Muscle of leg (tissue), 16 donors: Measurements from ENCODE around the gene KIF1B. TPM values are rescaled to one million over a fixed set of nuclear protein-coding genes. Genes with fewer than 3 reads are reported as not detected.
A peak's percentile ranks its signal among the peaks of the same experiment; 100 is the strongest.

ENCODE experiments used
- DNase-seq: peaks from one replicate; pipeline ENCODE4 v3.0.0; 2013
- H3K27ac ChIP-seq: one replicate; pipeline ENCODE4 v1.5.1; 2013; ENCODE audit warnings: mild to moderate bottlenecking, low read length, control low read depth
- H3K27me3 ChIP-seq: one replicate; pipeline ENCODE4 v1.6.1; 2013; ENCODE audit warnings: low read length; ENCODE audit not compliant: control insufficient read depth, insufficient read depth
- H3K36me3 ChIP-seq: one replicate; pipeline ENCODE4 v1.6.1; 2013; ENCODE audit warnings: low read length; ENCODE audit not compliant: control insufficient read depth, insufficient read depth
- H3K4me1 ChIP-seq: one replicate; pipeline ENCODE4 v1.6.1; 2013; ENCODE audit warnings: low read length; ENCODE audit not compliant: control insufficient read depth, insufficient read depth
- H3K4me3 ChIP-seq: one replicate; pipeline ENCODE4 v1.5.1; 2013; ENCODE audit warnings: low read length, control low read depth
- H3K9me3 ChIP-seq: replicated peaks from 2 replicates; pipeline ENCODE4 v1.6.1; 2013; ENCODE audit warnings: low read depth, low read length; ENCODE audit not compliant: control insufficient read depth
- WGBS: methylation state at CpG from one replicate; pipeline ENCODE4 v1.1.5; 2013; ENCODE audit warnings: missing lambda C conversion rate; ENCODE audit not compliant: insufficient coverage; 5-methylcytosine and 5-hydroxymethylcytosine counted together
- long read RNA-seq, 11 donors: transcript quantifications; one replicate each; lab custom pipeline, GENCODE V29; 2026
- polyA plus RNA-seq, 8 donors: library from polyadenylated mRNA; unstranded; fragments of 120-200 nt; gene quantifications; one replicate each; pipeline versions ENCODE4 v1.2.1 to v1.2.3, GENCODE V29; 2013; ENCODE audit warnings: inconsistent platforms in 1 of 8, low replicate concordance in 1 of 8; ENCODE audit not compliant: insufficient read length in 8 of 8, insufficient read depth in 1 of 8
- total RNA-seq: library from RNA; stranded (reverse); fragments of 120-200 nt; gene quantifications from one replicate; pipeline ENCODE4 v1.2.4, GENCODE V29; 2013

KIF1B gene, protein sequence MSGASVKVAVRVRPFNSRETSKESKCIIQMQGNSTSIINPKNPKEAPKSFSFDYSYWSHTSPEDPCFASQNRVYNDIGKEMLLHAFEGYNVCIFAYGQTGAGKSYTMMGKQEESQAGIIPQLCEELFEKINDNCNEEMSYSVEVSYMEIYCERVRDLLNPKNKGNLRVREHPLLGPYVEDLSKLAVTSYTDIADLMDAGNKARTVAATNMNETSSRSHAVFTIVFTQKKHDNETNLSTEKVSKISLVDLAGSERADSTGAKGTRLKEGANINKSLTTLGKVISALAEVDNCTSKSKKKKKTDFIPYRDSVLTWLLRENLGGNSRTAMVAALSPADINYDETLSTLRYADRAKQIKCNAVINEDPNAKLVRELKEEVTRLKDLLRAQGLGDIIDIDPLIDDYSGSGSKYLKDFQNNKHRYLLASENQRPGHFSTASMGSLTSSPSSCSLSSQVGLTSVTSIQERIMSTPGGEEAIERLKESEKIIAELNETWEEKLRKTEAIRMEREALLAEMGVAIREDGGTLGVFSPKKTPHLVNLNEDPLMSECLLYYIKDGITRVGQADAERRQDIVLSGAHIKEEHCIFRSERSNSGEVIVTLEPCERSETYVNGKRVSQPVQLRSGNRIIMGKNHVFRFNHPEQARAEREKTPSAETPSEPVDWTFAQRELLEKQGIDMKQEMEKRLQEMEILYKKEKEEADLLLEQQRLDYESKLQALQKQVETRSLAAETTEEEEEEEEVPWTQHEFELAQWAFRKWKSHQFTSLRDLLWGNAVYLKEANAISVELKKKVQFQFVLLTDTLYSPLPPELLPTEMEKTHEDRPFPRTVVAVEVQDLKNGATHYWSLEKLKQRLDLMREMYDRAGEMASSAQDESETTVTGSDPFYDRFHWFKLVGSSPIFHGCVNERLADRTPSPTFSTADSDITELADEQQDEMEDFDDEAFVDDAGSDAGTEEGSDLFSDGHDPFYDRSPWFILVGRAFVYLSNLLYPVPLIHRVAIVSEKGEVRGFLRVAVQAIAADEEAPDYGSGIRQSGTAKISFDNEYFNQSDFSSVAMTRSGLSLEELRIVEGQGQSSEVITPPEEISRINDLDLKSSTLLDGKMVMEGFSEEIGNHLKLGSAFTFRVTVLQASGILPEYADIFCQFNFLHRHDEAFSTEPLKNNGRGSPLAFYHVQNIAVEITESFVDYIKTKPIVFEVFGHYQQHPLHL (N-terminal part only)
- total RNA-seq (119 TPM), polyA plus RNA-seq (100 to 1,000 TPM in 7 of 8 donors, 10 to 100 TPM in 1; 86.3 to 189 (median 141) TPM)
- long read RNA-seq, donor 1, full-length matches to known transcripts: 2 of 7 reads
- long read RNA-seq, donor 1, partial matches to known transcripts: 0 of 7 reads
- long read RNA-seq, donor 1, other reads (novel, unspliced or antisense): 5 of 7 reads
- long read RNA-seq, donor 2: 0 reads
- long read RNA-seq, donor 3, full-length matches to known transcripts: 7 of 30 reads
- long read RNA-seq, donor 3, partial matches to known transcripts: 5 of 30 reads
- long read RNA-seq, donor 3, other reads (novel, unspliced or antisense): 18 of 30 reads
- long read RNA-seq, donor 4, full-length matches to known transcripts: 3 of 14 reads
- long read RNA-seq, donor 4, partial matches to known transcripts: 6 of 14 reads
- long read RNA-seq, donor 4, other reads (novel, unspliced or antisense): 5 of 14 reads
- long read RNA-seq, donor 5, full-length matches to known transcripts: 3 of 67 reads
- long read RNA-seq, donor 5, partial matches to known transcripts: 47 of 67 reads
- long read RNA-seq, donor 5, other reads (novel, unspliced or antisense): 17 of 67 reads
- long read RNA-seq, donor 6, full-length matches to known transcripts: 6 of 20 reads
- long read RNA-seq, donor 6, partial matches to known transcripts: 0 of 20 reads
- long read RNA-seq, donor 6, other reads (novel, unspliced or antisense): 14 of 20 reads
- long read RNA-seq, donor 7, full-length matches to known transcripts: 2 of 87 reads
- long read RNA-seq, donor 7, partial matches to known transcripts: 80 of 87 reads
- long read RNA-seq, donor 7, other reads (novel, unspliced or antisense): 5 of 87 reads
- long read RNA-seq, donor 8, full-length matches to known transcripts: 2 of 2 reads
- long read RNA-seq, donor 8, partial matches to known transcripts: 0 of 2 reads
- long read RNA-seq, donor 8, other reads (novel, unspliced or antisense): 0 of 2 reads
- long read RNA-seq, donor 9, partial matches to known transcripts: 24 of 24 reads
- long read RNA-seq, donor 9, other reads (novel, unspliced or antisense): 0 of 24 reads
- long read RNA-seq, donor 10, full-length matches to known transcripts: 4 of 81 reads
- long read RNA-seq, donor 10, partial matches to known transcripts: 71 of 81 reads
- long read RNA-seq, donor 10, other reads (novel, unspliced or antisense): 6 of 81 reads
- long read RNA-seq, donor 11, full-length matches to known transcripts: 3 of 11 reads
- long read RNA-seq, donor 11, partial matches to known transcripts: 0 of 11 reads
- long read RNA-seq, donor 11, other reads (novel, unspliced or antisense): 8 of 11 reads

- Histone ChIP-seq H3K27me3 (no peaks in the 10 kb centered on the region), H3K27ac (peak within 1 kb of the TSS; percentile 99), H3K4me3 (peak within 1 kb of the TSS; percentile 96), H3K9me3 (no peaks in the 10 kb centered on the region), H3K36me3 (no peaks in the 10 kb centered on the region), H3K4me1 (peaks cover 16% of the 10 kb centered on the region)
- WGBS: under 1% methylated on average over 103 of the region's 107 CpGs
- DNase-seq: peak; percentile 99
Measured at GRCh38 chr1:10209905-10210810, at the start of gene KIF1B. Gene KIF1B (plus strand): TSS chr1:10210570. CDS start chr1:10232329, 21,759 bp downstream.

DNA sequence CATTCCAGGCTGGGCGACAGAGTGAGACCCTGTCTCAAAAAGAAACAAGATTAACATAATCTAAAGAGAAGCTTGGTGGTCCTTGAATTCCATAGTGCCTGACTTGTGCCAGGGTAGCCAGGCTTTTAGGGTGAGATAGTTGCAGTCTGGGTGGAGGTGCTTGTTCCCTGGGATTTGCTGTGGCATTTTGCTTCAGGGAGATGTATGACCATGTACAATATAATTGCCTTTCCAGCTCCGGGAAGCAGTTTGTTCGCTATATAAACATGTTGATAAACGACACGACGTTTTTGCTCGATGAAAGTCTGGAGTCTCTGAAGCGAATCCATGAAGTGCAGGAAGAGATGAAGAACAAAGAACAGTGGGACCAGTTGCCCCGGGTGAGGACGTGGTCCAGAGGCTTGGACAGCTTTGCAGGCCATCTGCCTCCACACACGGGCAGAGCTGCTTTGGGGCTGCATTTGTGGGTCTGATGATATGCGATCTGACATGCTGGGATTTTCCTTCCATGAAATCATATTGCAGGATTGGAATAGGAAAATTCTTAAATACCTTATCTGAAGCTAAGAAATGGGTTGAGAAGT lies 49.4 kb upstream of the KIF1B start:
- Histone ChIP-seq H3K4me3 (no peak overlapping the region), H3K4me1 (peaks cover 19% of the 10 kb centered on the region), H3K27me3 (no peaks in the 10 kb centered on the region), H3K9me3 (no peaks in the 10 kb centered on the region), H3K27ac (peak overlapping the region; percentile 83), H3K36me3 (peaks cover 39% of the 10 kb centered on the region)
- 64% methylated on average over 9 of the region's 12 CpGs for WGBS
- DNase-seq: no peak

GRCh38 chr1:10161541-10162290 lies 48.7 kb upstream of the KIF1B start:
- H3K9me3 ChIP-seq: no peaks in the 10 kb centered on the region
- peaks cover 19% of the 10 kb centered on the region for H3K4me1 ChIP-seq
- peak overlapping the region; percentile 83 for H3K27ac ChIP-seq
- no peaks in the 10 kb centered on the region for H3K27me3 ChIP-seq
- H3K36me3 ChIP-seq: peaks cover 45% of the 10 kb centered on the region
- 71% methylated on average over 1 of the region's 17 CpGs for WGBS
- H3K4me3 ChIP-seq: no peak overlapping the region
- peak; percentile 74 for DNase-seq

DNA sequence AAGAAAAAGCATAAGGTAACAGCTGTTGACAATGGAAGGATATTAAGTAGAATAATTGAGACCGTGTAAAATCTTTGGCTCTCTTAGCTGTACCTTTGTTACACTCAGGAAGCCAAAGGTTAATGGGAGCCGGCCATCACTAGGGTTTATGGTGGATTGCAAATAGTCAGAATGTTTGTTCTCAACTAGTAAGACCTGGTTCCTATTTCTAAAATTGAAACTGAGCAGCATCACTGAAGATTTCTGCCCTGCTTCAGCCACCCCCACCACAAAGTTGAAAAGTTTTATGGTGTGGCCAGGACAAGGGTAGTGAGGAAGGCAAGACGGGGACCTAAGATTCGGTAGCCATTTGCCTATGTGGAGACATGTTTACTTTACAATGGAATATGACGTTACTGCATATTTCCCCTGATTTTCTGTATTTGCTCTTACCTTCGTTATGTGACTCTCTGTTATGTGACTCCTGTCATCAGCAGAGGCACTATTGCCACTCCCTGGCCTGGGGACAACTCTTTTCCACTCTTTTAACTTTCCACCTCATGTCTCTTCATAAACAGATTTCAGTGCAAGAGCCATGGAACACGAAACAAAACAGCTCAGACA lies 41.4 kb upstream of the KIF1B start:
- Histone ChIP-seq H3K27me3 (no peaks in the 10 kb centered on the region), H3K27ac (no peak overlapping the region), H3K4me3 (no peak overlapping the region), H3K36me3 (peaks cover 51% of the 10 kb centered on the region), H3K9me3 (no peaks in the 10 kb centered on the region), H3K4me1 (no peaks in the 10 kb centered on the region)
- no peak for DNase-seq
- 84% methylated on average over 4 of the region's 7 CpGs for WGBS

- H3K4me3 ChIP-seq: no peak overlapping the region
- H3K4me1 ChIP-seq: no peaks in the 10 kb centered on the region
- peaks cover 45% of the 10 kb centered on the region for H3K36me3 ChIP-seq
- no peak for DNase-seq
- peaks cover 3% of the 10 kb centered on the region for H3K9me3 ChIP-seq
- no peaks in the 10 kb centered on the region for H3K27me3 ChIP-seq
- H3K27ac ChIP-seq: no peak overlapping the region
- no CpG with 5 or more reads among the region's 2 CpGs for WGBS
Measured at GRCh38 chr1:10170239-10170574, 40.2 kb upstream of the KIF1B start.

DNA sequence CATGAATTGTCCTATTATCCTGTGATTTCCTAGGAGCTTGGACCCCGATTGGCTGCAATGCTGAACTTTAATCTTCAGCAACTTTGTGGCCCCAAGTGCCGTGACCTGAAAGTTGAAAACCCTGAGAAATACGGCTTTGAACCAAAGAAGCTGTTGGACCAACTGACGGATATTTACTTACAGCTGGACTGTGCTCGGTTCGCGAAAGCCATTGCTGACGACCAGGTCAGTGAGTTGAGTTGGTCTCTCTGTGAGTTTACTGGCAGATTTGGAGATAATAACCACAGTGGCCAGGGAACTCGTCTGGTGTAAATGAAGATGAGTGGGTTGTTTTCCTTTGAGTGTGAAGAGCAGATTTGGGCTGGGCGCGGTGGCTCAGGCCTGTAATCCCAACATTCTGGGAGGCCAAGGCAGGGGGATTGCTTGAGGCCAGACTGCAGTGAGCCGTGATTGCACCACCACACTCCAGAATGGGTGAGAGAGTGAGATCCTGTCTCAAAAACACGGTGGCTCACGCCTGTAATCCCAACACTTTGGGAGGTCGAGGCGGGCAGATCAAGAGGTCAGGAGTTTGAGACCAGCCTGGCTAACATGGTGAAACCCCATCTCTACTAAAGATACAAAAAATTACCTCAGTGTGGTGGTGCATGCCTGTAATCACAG lies 39.1 kb upstream of the KIF1B start:
- no peak overlapping the region for H3K4me3 ChIP-seq
- no peaks in the 10 kb centered on the region for H3K27me3 ChIP-seq
- H3K36me3 ChIP-seq: peaks cover 39% of the 10 kb centered on the region
- H3K27ac ChIP-seq: no peak overlapping the region
- DNase-seq: no peak
- no peaks in the 10 kb centered on the region for H3K4me1 ChIP-seq
- H3K9me3 ChIP-seq: peaks cover 7% of the 10 kb centered on the region
- WGBS: 85% methylated on average over 12 of the region's 16 CpGs
